Liver (tissue), 9 donors: ENCODE measurements around the gene BTBD19. TPM values are rescaled to one million over a fixed set of nuclear protein-coding genes. Genes with fewer than 3 reads are reported as not detected.
"Not testable (repeated sequence)": the region's sequence is repeated elsewhere in the genome, so short reads cannot be mapped to it uniquely, and the experiment has no call there.

Source experiments
- DNase-seq: peaks from one replicate; pipeline ENCODE4 v3.0.0-alpha.2; 2017; ENCODE audit warnings: low spot score
- H3K27ac ChIP-seq, 2 donors: one replicate each; pipeline ENCODE4 v1.7.0; 2013; ENCODE audit warnings: inconsistent platforms in 2 of 2, low read length in 2 of 2, control low read depth in 1 of 2, low read depth in 1 of 2, mild to moderate bottlenecking in 1 of 2
- H3K27me3 ChIP-seq, 4 donors: one replicate each; pipeline versions ENCODE4 v1.6.1 to v1.7.0; 2013; ENCODE audit warnings: low read length in 3 of 4, inconsistent platforms in 1 of 4, mild to moderate bottlenecking in 1 of 4, moderate library complexity in 1 of 4; ENCODE audit not compliant: control insufficient read depth in 4 of 4, insufficient read depth in 4 of 4
- H3K36me3 ChIP-seq, 4 donors: one replicate each; pipeline versions ENCODE4 v1.6.1 to v1.7.0; 2013; ENCODE audit warnings: low read length in 3 of 4, mild to moderate bottlenecking in 3 of 4, low read depth in 1 of 4, moderate library complexity in 1 of 4; ENCODE audit not compliant: control insufficient read depth in 4 of 4, insufficient read depth in 3 of 4
- H3K4me1 ChIP-seq, 4 donors: one replicate each; pipeline versions ENCODE4 v1.6.1 to v1.7.0; 2013; ENCODE audit warnings: low read length in 3 of 4, mild to moderate bottlenecking in 3 of 4, moderate library complexity in 1 of 4; ENCODE audit not compliant: control insufficient read depth in 4 of 4, insufficient read depth in 4 of 4
- H3K4me3 ChIP-seq, 3 donors: one replicate each; pipeline versions ENCODE4 v1.6.1 to v1.7.0; 2013; ENCODE audit warnings: low read length in 3 of 3, control low read depth in 1 of 3, low read depth in 1 of 3, mild to moderate bottlenecking in 1 of 3
- H3K9ac ChIP-seq, 2 donors: one replicate each; pipeline ENCODE4 v1.7.0; 2013; ENCODE audit warnings: low read length in 2 of 2, mild to moderate bottlenecking in 2 of 2, moderate library complexity in 2 of 2, control low read depth in 1 of 2, low read depth in 1 of 2
- H3K9me3 ChIP-seq, 4 donors: one replicate each; pipeline versions ENCODE4 v1.6.1 to v1.7.0; 2013; ENCODE audit warnings: low read length in 3 of 4; ENCODE audit not compliant: control insufficient read depth in 4 of 4
- ATF3 ChIP-seq: IDR thresholded peaks from 2 replicates; pipeline ENCODE4 v1.6.1; 2016; ENCODE audit warnings: antibody characterized with exemption
- CTCF ChIP-seq: fragments of 150-350 bp; IDR thresholded peaks from 2 replicates; pipeline ENCODE4 v1.5.1; 2017; ENCODE audit warnings: improper control_type of control experiment, low read depth, low read length; ENCODE audit not compliant: missing input control
- EGR1 ChIP-seq, 2 donors: IDR thresholded peaks; 2 replicates each; pipeline ENCODE4 v1.6.1; 2016 to 2018; ENCODE audit warnings: antibody characterized with exemption in 2 of 2, low read depth in 2 of 2
- FOXA1 ChIP-seq: IDR thresholded peaks from 2 replicates; pipeline ENCODE4 v1.6.1; 2016; ENCODE audit warnings: antibody characterized with exemption
- FOXA2 ChIP-seq: IDR thresholded peaks from 2 replicates; pipeline ENCODE4 v1.6.1; 2016; ENCODE audit warnings: antibody characterized with exemption
- GABPA ChIP-seq, 2 donors: IDR thresholded peaks in 1 of 2; conservative IDR thresholded peaks in 1 of 2; 2 replicates each; pipeline ENCODE4 v1.6.1; 2016; ENCODE audit warnings: antibody characterized with exemption in 2 of 2, mild to moderate bottlenecking in 1 of 2, moderate library complexity in 1 of 2
- HNF4A ChIP-seq, 2 donors: conservative IDR thresholded peaks; 2 replicates each; pipeline ENCODE4 v1.6.1; 2016; ENCODE audit warnings: antibody characterized with exemption in 2 of 2, mild to moderate bottlenecking in 2 of 2
- HNF4G ChIP-seq: IDR thresholded peaks from 2 replicates; pipeline ENCODE4 v1.6.1; 2016; ENCODE audit warnings: antibody characterized with exemption
- JUND ChIP-seq, 2 donors: IDR thresholded peaks; 2 replicates each; pipeline ENCODE4 v1.6.1; 2016; ENCODE audit warnings: antibody characterized with exemption in 2 of 2
- RAD21 ChIP-seq, 2 donors: IDR thresholded peaks; 2 replicates each; pipeline ENCODE4 v1.6.1; 2016; ENCODE audit warnings: antibody characterized with exemption in 2 of 2, mild to moderate bottlenecking in 2 of 2
- REST ChIP-seq: IDR thresholded peaks from 2 replicates; pipeline ENCODE4 v1.6.1; 2016; ENCODE audit warnings: antibody characterized with exemption, mild to moderate bottlenecking
- RXRA ChIP-seq, 2 donors: IDR thresholded peaks; 2 replicates each; pipeline ENCODE4 v1.6.1; 2017 to 2018; ENCODE audit warnings: antibody characterized with exemption in 2 of 2, mild to moderate bottlenecking in 1 of 2
- SP1 ChIP-seq: IDR thresholded peaks from 2 replicates; pipeline ENCODE4 v1.6.1; 2018; ENCODE audit warnings: antibody characterized with exemption, mild to moderate bottlenecking
- YY1 ChIP-seq: IDR thresholded peaks from 2 replicates; pipeline ENCODE4 v1.6.1; 2016; ENCODE audit warnings: antibody characterized with exemption, mild to moderate bottlenecking
- ZBTB33 ChIP-seq: IDR thresholded peaks from 2 replicates; pipeline ENCODE4 v1.6.1; 2016; ENCODE audit warnings: antibody characterized with exemption
- WGBS: extraction: QIAGEN DNeasy Blood & Tissue Kit; methylation state at CpG from one replicate; pipeline ENCODE4 v1.1.7; 2013; 5-methylcytosine and 5-hydroxymethylcytosine counted together
- polyA plus RNA-seq, 2 donors: library from polyadenylated mRNA; stranded (reverse) in 1 of 2; unstranded in 1 of 2; fragments of 200-250 nt in 1 of 2; fragments of >200 nt in 1 of 2; fragmentation: Nextera tagmentation in 1 of 2; extraction: Ambion mirVana in 1 of 2; gene quantifications; one replicate each; pipeline versions ENCODE4 v1.2.1 to v1.2.3, GENCODE V29; 2013 to 2015
- total RNA-seq, 2 donors: library from RNA; depleted of rRNA; stranded (reverse); fragments of >200 nt; gene quantifications; one replicate each; pipeline ENCODE4 v1.2.3, GENCODE V29; 2014
- donor health status: healthy.
- donor health status: healthy.
- donor health status: healthy.
- donor health status: healthy.
- donor health status: healthy.

Gene BTBD19
- total and polyA plus RNA-seq, 4 donors, result 1.3 to 3.1 (median 2.6) TPM

GRCh38 chr1:44810762-44811105 lies 2.4 kb downstream of the BTBD19 start:
- peaks cover 19 to 58% (median 46%) of the 10 kb centered on the region in 4 donors for H3K4me1 ChIP-seq
- not testable (repeated sequence) for H3K4me3 ChIP-seq, H3K9ac ChIP-seq, H3K36me3 ChIP-seq, DNase-seq, H3K27me3 ChIP-seq, H3K9me3 ChIP-seq
- 96% methylated on average over 4 of the region's 4 CpGs for WGBS
- H3K27ac ChIP-seq, result peak overlapping the region; percentile 95 to 98

GRCh38 chr1:44811234-44811633 lies 2.9 kb downstream of the BTBD19 start:
- Histone ChIP-seq H3K36me3 (no peaks in the 10 kb centered on the region), H3K27me3 (no peaks in the 10 kb centered on the region), H3K4me1 (peaks cover 19 to 55% (median 43%) of the 10 kb centered on the region in 4 donors), H3K4me3 (no peak overlapping the region), H3K27ac (peak overlapping the region in 1 of 2 donors; percentile 19), H3K9ac (no peak overlapping the region), H3K9me3 (no peaks in the 10 kb centered on the region)
- WGBS, result 86% methylated on average over 8 of the region's 8 CpGs
- no peak for TF ChIP-seq FOXA2
- TF ChIP-seq GABPA (IDR thresholded peaks at IDR 0.05 in 1 of 2, conservative IDR thresholded peaks at IDR 0.05 in 1 of 2), result no peak
- no peak for TF ChIP-seq HNF4G
- TF ChIP-seq CTCF, result no peak
- TF ChIP-seq HNF4A (conservative IDR thresholded peaks at IDR 0.05), result no peak
- TF ChIP-seq JUND (IDR thresholded peaks at IDR 0.05), result no peak
- no peak for TF ChIP-seq SP1
- no peak for TF ChIP-seq ZBTB33
- no peak for TF ChIP-seq REST
- TF ChIP-seq RXRA (IDR thresholded peaks at IDR 0.05), result no peak
- no peak for TF ChIP-seq RAD21 (IDR thresholded peaks at IDR 0.05)
- TF ChIP-seq YY1, result no peak
- no peak for TF ChIP-seq FOXA1
- no peak for TF ChIP-seq ATF3
- TF ChIP-seq EGR1 (IDR thresholded peaks at IDR 0.05; ENCODE audit: low read depth in 2 of 2), result no peak
- DNase-seq, result no peak
